ENCODE measurements around the gene FAM8A1.
"Not testable (repeated sequence)": the region's sequence is repeated elsewhere in the genome, so short reads cannot be mapped to it uniquely, and the experiment has no call there.

Gene FAM8A1, protein sequence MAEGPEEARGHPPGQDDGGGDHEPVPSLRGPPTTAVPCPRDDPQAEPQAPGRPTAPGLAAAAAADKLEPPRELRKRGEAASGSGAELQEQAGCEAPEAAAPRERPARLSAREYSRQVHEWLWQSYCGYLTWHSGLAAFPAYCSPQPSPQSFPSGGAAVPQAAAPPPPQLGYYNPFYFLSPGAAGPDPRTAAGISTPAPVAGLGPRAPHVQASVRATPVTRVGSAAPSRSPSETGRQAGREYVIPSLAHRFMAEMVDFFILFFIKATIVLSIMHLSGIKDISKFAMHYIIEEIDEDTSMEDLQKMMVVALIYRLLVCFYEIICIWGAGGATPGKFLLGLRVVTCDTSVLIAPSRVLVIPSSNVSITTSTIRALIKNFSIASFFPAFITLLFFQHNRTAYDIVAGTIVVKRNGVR

DNA sequence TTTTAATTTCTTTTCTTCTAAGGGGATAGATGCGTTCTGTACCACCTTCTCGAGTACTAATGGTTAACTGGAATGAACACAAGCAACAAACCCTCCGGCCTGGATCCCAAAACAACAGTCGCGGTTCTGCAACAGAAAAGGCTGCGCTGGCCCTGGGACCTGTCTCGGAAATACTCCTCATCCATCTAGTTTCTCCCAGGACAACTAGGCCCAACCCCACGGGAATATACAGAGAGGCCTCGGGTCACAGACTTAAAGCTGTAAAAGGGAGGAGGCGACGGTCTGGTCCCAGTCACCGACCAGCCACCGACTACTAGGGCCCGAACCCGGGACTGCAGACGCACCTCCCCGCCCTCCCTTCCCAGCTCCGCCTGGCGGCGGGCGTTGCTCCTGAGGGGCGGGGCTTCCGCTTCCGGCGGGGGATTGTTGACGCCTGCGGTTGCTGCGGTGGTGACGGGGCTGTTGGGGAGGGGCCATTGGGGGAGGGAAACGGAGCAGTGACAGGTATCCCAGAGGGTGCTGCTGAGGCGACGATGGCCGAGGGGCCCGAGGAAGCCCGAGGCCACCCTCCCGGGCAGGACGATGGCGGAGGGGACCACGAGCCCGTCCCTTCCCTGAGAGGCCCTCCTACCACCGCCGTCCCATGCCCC lies at the start of gene FAM8A1:
FAM8A1 (plus strand) TSS at position 426 of the 650 bp plus-strand sequence; CDS start at position 534, 108 bp downstream.
- peak; percentile 94 for DNase-seq (ENCODE audit: low spot score)

DNA sequence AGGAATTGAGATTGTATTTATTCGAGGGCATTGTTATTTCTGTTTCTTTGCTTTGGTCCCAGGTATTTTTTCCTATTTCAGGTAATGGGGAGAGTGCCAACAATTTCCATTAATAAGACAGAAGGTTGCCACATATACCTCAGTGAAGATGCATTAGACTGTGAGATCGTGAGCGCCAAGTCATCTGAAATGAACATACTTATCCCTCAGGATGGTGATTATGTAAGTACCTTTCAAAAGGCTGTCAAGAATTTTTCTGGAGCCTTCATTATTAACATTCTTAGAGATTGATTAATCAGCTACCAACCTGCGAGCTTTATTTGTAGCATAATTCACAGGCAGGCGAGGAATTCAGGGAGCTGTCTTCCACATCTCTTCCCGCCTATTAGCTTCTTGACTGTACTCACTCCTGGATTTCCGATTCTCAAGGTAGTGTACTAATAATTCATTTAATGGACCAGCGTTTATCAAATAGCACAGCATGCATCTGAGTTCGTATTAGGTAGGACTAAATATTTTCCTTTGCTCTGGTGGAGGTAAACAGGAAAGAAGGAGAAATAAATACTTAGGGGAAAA lies 48.6 kb upstream of the FAM8A1 start:
- no peak for DNase-seq (ENCODE audit: low spot score)

DNA sequence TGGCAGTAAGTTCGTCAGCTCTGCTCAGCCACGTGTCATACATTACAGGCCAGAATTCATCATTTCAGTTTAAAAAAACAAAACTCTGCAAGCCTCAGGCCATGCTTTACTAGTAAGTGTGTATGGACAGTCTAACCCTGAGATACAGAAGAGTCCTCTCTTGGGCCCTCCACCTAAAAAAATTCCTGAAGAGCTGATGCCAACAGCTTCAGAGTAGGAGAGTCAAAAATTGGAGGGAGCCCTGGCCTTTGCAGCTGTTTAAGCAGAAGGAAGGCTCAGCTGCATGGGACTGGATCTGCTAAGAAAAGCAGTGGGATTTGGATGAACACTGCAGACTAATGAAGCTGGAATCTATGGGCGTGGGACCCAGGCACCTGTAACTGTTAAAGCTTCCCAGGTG lies 47.2 kb upstream of the FAM8A1 start:
- no peak for DNase-seq (ENCODE audit: low spot score)

DNA sequence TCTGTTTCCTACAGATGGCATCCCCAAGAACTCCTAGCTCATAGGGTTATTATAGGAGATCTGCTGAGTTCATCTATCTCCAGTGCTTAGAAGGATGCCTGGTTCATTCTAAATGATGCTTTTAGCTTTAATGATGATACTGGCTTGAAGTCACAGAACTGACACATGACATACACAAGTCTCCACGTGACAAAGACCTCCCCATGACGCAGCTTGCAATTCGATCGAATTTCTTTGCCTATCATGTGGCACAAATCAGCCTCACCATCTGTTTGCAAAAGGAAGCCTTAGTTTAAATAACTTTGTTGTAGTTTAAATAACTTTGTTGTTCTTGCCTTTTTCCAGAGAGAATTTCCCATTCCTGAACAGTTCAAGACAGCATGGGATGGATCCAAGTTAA lies 44.1 kb upstream of the FAM8A1 start:
- DNase-seq (ENCODE audit: low spot score) = no peak

DNA sequence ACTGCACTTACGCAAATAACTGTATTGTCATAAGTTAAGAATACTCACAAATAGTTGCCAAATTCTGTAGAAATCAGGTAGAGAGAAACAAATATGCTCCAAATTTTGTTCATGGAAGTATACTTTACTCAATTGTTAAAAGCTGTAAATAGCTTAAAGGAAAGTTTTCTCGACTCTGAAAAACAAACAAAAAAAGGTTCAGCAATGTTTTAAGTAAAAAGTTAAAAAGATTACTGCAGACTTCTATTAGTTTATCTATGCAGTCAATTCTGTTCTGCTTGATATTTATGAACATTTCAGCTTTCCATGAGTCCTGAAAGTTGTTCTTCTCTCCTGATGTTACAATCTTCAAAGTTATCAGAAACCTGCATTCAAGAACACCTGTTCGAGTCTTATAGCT lies 37.5 kb upstream of the FAM8A1 start:
- no peak for DNase-seq (ENCODE audit: low spot score)

DNA sequence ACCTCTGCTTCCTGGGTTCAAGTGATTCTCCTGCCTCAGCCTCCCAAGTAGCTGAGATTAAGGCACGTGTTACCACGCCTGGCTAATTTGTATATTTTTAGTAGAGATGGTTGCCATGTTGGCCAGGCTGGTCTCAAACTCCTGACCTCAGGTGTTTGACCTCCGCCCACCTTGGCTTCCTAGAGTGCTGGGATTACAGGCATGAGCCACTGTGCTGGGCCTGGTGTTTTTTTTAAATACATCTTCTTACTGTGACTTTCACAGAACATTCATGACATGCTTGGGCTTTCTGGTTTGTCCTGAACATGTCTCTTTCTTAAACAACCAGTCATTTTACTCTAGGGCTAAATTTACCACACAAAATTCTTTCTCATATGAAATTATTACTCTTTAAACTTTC lies 34.7 kb upstream of the FAM8A1 start:
- no peak for DNase-seq (ENCODE audit: low spot score)

DNA sequence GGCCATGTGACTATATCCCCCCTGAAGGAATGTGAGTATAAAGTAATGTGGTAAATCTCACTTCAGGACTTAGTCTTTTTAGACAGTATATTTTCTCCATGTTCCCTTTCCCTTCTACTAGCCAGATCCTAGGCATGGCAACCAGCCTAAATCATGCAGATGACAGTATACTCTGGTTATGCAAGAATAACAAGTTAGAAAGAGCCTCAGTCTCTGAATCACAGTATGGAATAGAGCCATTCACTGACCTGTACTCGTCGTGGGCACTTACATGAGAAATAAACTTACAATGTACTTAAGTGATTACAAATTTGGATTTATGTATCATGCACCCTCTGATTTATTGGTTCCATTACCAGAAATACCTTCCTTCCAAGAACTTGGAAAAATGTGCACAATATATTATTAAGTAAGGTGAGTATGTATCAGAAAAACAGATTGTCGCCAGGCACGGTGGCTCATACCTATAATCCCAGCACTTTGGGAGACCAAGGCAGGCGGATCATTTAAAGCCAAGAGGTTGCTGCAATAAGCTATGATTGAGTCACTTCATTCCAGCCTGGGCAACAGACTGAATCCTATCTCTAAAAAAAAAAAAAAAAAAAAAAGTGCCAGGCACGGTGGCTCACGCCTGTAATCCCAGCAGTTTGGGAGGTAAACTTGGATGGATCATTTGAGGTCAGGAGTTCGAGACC lies 25.1 kb upstream of the FAM8A1 start:
- no peak for DNase-seq (ENCODE audit: low spot score)

DNA sequence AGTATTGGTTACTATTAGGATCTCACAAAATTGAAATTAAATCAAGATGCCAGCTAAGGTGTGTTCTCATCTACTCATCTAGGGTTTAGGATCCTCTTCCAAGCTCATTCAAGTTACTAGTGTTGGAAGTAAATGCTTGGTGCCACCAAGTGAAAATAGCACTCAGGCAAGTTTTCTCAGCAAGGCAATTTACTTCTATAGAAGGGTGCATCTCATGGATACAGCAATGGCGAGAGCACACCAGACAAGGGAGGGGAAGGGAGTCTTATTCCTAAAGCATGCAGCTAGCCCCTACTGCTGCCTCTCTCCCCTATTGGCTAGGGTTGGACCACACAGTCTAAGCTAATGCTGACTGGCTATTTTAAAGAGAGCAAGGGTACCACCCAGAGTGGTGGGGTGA lies 23.0 kb upstream of the FAM8A1 start:
- DNase-seq (ENCODE audit: low spot score) = no peak

DNA sequence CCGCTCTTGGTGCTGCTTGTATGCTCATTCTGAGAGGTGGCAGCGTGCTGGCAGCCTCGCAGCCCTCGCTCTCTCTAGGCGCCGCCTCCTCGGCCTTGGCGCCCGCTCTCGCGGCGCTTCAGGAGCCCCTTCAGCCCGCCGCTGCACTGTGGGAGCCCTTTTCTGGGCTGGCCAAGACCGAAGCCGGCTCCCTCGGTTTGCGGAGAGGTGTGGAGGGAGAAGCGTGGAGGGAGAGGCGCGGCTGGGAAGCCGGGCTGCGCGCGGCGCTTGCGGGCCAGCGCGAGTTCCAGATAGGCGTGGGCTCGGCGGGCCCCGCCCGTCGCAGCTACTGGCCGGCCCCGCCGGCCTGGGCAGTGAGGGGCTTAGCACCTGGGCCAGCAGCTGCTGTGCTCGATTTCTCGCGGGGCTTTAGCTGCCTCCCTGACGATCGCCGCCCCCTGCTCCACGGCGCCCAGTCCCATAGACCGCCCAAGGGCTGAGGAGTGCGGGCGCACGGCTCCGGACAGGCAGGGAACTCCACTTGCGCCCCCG lies 19.5 kb upstream of the FAM8A1 start:
- DNase-seq (ENCODE audit: low spot score) = no peak

DNA sequence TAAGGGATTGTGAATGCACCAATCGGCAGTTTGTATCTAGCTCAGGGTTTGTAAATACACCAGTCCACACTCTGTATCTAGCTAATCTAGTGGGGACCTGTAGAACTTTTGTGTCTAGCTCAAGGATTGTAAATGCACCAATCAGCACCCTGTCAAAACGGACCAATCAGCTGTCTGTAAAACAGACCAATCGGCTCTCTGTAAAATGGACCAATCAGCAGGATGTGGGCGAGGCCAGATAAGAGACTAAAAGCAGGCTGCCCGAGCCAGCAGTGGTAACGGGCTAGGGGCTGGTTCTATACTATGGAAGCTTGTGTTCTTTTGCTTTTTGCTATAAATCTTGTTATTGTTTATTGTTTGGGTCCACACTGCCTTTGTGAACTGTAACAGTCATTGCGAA lies 18.8 kb upstream of the FAM8A1 start:
- not testable (repeated sequence) for DNase-seq (ENCODE audit: low spot score)

DNA sequence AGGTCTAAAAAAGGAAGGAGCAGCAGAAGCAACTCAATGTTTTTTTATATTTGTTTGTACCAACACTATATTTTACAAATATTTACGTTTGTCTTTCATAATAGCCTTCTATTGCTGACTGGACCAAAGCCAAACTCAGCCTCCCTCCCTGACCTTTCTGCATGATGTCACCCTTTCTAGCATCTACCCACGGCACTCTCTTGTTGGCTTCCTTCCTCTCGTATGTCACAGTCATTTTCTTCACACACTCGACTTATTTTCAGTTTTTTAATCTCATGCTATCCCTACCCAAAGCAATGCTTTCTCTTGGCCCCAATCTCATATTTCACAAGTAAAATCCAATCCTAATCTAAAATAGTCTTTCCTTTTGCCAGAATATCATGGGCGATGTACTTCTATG lies 16.3 kb upstream of the FAM8A1 start:
- no peak for DNase-seq (ENCODE audit: low spot score)

DNA sequence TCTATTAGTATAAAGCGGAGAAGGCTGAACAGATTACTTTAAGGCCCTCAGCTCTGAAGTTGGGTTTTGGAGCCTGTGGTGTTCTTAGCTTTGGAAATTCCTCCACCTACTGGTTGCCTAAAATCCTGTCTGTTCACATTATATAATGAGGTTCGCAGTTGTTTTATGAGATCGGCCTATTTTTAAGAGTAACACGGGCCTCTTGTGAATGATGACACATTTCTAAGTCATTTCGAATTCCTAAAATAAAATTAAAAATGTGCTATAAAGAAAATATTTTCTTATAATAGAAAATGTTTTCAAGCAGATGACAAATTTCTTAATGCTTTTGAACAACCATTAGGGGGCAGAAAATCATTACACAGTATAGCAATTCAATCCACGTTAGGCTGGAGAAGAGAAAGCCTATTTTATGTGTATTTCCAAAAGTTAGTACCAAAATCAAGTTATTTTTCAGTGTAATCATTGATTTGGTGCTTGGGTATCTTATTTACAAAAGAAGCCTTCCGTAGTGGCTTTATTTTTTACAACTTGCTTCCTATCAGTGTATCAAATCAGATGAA lies 15.8 kb upstream of the FAM8A1 start:
- DNase-seq (ENCODE audit: low spot score) = peak; percentile 56

DNA sequence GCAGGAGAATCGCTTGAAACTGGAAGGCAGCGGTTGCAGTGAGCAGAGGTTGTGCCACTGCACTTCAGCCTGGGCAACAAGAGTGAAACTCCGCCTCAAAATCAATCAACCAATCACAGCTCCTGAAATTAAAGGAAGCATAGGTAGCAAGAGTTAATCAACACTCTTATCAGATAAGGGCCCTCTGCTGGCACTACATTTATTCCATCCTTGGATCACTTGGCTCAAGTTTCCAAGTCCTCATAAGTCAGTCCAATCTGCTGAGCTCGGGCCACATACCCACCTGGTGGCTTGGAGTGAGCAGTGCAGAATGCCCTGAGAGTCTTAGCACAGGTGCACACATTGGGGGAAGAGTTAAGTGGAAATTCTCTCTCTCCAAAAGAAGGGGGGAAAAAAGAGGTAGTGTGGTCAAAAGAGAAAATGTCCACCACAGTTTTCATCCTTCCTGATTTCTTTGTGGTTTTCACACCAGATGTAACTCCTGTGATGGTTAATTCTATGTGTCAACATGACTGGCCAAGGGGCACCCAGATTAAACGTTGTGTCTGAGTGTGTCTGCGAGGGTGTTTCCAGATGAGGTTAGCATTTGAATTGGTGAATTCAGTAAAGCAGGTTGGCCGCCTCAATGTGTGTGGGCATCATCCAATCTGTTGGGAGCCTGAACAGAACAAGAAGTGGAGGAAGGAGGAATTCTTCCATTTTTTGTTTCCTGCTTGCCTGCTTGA lies 14.2 kb upstream of the FAM8A1 start:
- peak; percentile 32 for DNase-seq (ENCODE audit: low spot score)

DNA sequence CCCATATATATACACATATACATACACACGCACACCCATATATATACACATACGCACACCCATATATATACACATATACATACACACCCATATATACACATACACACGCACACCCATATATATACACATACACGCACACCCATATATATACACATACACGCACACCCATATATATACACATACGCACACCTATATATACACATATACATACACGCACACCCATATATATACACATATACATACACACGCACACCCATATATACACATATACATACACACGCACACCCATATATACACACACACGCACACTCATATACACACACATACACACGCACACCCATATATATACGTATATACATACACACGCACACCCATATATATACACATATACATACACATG lies 13.5 kb upstream of the FAM8A1 start:
- DNase-seq (ENCODE audit: low spot score) = not testable (repeated sequence)

DNA sequence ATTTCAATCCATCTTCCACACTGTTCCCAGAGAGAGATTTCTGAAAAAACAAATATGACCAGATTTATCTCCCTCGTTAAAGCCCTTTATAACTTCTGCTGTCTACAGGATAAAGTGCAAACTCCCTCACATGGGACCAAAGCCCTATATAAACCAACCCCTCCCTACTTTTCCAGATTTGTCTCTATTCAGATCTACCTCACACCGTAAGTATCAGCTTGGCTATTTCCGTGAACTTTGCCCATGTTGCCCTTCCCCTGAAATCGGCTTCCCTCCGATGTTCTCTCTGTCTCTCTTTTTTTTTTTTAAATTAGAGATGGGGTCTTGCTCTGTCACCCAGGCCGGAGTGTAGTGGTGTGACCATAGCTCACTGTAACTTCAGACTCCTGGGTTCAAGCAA lies 12.1 kb upstream of the FAM8A1 start:
- DNase-seq (ENCODE audit: low spot score) = no peak

DNA sequence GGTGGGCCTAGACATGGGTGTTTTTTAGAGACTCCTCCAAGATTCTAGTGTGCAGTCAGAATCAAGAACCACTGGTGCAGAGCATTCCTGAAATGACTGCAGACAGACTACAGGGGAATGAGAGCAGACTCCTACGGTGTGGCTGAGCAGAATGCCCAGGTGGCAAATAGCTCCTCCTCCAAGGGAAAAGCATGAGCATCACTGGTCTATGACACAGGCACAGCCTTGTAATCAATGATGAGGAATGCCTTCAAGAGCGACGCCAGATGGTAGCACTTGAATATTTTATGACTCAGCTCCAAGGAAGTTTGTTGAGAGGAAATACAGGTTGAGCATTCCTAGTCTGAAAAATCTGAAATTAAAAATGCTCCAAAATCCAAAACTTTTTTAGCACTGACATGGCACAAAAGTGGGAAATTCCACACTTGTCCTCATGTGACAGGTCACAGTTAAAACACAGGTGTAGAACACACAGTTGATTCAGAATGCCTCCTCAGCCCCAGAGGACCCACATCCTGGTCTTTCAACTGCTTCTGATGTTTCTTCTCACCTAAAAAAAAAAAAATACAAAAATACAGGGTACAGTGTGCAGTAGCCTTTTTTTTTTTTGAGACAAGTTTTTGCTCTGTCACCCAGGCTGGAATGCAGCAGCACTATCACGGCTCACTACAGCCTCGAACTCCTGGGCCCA lies 10.6 kb upstream of the FAM8A1 start:
- no peak for DNase-seq (ENCODE audit: low spot score)

DNA sequence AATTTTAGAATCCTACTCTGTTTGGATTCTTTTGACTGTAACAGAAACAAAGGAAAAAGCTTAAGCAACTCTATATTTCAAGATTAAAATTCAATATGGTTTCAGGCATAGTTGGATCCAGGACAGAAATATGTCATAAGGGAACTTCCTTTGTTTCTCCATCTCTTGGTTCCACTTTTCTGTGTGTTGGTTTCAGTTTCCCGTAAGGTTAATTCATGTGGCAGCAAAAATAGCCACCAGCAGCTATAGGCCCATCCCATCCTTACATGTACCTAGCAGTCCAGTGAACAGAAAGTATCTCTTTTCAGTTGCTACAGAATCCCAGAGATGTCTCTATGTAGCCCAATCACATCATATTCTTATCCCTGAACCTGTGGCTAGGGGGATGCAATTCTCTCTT lies 8.8 kb upstream of the FAM8A1 start:
- DNase-seq (ENCODE audit: low spot score) = no peak

DNA sequence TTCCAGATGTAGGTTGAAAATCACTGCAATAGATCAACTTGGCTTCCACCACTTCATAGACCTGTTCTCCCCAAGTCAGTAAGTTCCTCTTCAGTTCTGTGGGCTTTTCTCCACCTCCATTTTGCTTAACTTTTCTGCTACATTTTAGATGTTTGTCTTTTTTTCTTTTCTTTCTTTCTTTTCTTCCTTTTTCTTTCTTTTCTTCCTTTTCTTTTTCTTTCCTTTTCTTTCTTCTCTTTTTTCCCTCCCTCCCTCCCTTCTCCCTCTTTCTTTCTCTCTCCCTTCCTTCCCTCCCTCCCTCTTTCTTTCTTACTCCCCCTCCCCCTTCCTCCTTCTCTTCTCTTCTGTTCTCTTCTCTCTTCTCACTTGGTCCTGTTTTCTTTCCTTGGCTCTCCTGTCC lies 6.9 kb upstream of the FAM8A1 start:
- no peak for DNase-seq (ENCODE audit: low spot score)

DNA sequence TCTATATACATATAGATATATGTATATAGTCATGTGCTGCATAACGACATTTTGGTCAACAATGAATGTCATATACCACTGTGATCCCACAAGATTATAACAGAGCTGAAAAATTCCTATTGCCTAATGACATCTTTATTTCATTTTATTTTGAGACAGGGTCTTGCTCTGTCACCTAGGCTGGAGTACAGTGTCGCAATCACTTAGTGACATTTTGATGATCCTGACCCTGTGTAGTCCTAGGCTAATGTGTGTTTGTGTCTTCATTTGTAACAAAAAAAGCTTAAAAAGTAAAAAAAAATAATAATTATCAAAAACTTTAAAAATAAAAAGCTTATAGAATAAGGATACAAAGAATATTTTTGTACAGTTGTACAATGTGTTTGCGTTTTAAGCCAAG lies 4.0 kb upstream of the FAM8A1 start:
- DNase-seq (ENCODE audit: low spot score) = no peak

DNA sequence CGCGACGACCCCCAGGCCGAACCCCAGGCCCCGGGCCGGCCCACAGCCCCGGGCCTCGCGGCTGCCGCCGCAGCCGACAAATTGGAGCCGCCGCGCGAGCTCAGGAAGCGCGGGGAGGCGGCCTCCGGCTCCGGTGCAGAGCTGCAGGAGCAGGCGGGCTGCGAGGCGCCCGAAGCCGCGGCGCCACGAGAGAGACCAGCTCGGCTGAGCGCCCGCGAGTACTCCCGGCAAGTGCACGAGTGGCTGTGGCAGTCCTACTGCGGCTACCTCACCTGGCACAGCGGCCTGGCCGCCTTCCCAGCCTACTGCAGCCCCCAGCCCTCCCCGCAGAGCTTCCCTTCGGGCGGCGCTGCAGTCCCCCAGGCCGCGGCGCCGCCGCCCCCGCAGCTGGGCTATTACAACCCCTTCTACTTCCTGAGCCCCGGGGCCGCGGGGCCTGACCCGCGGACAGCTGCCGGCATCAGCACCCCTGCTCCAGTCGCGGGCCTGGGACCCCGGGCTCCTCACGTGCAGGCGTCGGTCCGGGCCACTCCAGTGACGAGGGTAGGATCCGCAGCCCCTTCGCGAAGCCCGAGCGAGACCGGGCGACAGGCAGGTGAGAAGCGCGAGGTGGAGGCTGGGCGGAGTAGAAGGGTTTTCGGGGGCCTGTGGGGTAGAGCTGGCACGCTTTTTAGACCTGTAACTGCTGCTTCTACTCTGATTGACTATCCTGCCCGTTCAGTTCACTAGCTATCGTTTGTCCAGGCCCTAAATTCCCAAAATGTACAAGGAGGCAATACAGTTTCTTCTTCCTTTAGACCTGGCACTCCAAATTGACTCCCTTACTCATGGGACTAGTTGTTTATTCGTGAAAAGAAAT lies 654 bp downstream of the FAM8A1 start:
- DNase-seq (ENCODE audit: low spot score) = peak; percentile 61

All from hematopoietic multipotent progenitor cell treated with erythropoietin and hydrocortisone succinate and interleukin-3 and kit ligand, for 17 days (in vitro differentiated cells).